Omental fat pad (tissue), 4 donors: Measurements from ENCODE around the gene MOB3B. TPM values are rescaled to one million over a fixed set of nuclear protein-coding genes. Genes with fewer than 3 reads are reported as not detected.

Experiments used
- ATAC-seq: fragments of 150-250 bp; one replicate; pipeline ENCODE4 v1.9.1; 2016; ENCODE audit warnings: mild to moderate bottlenecking, moderate library complexity; ENCODE audit not compliant: low FRiP score
- DNase-seq: peaks from one replicate; pipeline ENCODE4 v3.0.0-alpha.2; 2019; ENCODE audit warnings: low spot score
- total RNA-seq, 4 donors: library from RNA; depleted of rRNA; stranded (reverse); fragments of >200 nt; gene quantifications; one replicate each; pipeline ENCODE4 v1.1.0, GENCODE V29; 2016
- TF ChIP-seq, protein P1 (sequence below), 3 donors: fragments of 450-650 bp; IDR thresholded peaks; one replicate each; pipeline ENCODE4 v1.5.1; 2016 to 2017; ENCODE audit warnings: antibody characterized with exemption in 3 of 3, mild to moderate bottlenecking in 3 of 3, moderate library complexity in 2 of 3

The MOB3B gene
- total RNA-seq, 4 donors from 2014 or later: 7.9 to 11.5 (median 9.4) TPM

DNA sequence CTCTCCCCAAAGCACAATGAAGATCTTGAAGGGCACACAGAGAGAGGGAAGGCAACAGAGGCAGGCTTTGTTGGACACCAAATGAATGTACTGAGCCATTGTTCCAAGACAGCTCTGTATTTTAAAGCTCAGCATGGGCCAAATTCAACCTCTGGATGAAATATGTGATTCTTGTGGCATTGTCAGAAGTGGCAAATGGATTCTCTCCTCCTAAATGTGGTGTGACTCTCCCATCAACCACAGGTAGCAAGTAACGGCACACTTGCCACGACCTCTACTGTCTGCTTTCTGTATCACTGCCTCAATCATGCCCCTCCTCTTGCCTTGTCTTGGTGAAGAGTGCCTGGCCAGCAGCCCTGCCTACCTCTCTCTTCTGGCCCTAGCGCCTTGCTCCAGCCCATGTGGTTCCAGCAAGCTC is 6.1 kb upstream of the MOB3B start:
- TF ChIP-seq, protein P1, sequence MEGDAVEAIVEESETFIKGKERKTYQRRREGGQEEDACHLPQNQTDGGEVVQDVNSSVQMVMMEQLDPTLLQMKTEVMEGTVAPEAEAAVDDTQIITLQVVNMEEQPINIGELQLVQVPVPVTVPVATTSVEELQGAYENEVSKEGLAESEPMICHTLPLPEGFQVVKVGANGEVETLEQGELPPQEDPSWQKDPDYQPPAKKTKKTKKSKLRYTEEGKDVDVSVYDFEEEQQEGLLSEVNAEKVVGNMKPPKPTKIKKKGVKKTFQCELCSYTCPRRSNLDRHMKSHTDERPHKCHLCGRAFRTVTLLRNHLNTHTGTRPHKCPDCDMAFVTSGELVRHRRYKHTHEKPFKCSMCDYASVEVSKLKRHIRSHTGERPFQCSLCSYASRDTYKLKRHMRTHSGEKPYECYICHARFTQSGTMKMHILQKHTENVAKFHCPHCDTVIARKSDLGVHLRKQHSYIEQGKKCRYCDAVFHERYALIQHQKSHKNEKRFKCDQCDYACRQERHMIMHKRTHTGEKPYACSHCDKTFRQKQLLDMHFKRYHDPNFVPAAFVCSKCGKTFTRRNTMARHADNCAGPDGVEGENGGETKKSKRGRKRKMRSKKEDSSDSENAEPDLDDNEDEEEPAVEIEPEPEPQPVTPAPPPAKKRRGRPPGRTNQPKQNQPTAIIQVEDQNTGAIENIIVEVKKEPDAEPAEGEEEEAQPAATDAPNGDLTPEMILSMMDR (IDR thresholded peaks at IDR 0.05): no peak
- ATAC-seq: no peak
- DNase-seq: no peak

DNA sequence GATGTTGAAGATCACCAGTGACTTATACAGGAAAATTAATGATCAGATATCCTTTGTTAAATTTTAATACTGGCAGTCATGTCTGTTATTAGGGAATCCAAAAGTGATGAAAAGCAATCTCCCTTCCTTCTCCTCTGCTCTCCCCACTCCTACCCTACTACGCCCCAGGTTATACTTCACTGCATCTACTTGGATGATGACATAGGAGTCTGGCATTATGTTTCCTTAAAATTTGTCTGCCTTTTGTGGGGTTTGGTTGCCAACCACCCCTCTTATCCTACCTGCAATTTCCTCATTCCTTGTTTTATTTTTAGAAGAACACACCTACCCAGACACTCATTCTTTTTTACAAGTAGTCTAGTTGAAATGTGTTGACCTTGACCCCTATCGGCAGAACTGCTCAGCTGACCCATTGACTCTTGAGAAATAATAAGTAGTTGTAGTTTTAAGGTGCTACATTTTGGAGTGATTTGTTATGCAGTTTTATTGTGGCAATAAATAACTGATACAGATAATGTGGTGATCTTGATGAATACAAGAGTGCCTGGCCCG is 5.1 kb upstream of the MOB3B start:
- TF ChIP-seq, protein P1 (IDR thresholded peaks at IDR 0.05): no peak
- no peak for DNase-seq
- ATAC-seq: no peak

GRCh38 chr9:27534131-27534530 is 4.5 kb upstream of the MOB3B start:
- TF ChIP-seq, protein P1 (IDR thresholded peaks at IDR 0.05): no peak
- no peak for DNase-seq

GRCh38 chr9:27533311-27533710 is 3.7 kb upstream of the MOB3B start:
- TF ChIP-seq, protein P1 (IDR thresholded peaks at IDR 0.05): no peak
- no peak for ATAC-seq
- no peak for DNase-seq

More at GRCh38 chr9:27534131-27534530, 4.5 kb upstream of the MOB3B start:
- ATAC-seq: no peak

GRCh38 chr9:27532046-27532445 is 2.4 kb upstream of the MOB3B start:
- no peak for DNase-seq
- TF ChIP-seq, protein P1 (IDR thresholded peaks at IDR 0.05): no peak

DNA sequence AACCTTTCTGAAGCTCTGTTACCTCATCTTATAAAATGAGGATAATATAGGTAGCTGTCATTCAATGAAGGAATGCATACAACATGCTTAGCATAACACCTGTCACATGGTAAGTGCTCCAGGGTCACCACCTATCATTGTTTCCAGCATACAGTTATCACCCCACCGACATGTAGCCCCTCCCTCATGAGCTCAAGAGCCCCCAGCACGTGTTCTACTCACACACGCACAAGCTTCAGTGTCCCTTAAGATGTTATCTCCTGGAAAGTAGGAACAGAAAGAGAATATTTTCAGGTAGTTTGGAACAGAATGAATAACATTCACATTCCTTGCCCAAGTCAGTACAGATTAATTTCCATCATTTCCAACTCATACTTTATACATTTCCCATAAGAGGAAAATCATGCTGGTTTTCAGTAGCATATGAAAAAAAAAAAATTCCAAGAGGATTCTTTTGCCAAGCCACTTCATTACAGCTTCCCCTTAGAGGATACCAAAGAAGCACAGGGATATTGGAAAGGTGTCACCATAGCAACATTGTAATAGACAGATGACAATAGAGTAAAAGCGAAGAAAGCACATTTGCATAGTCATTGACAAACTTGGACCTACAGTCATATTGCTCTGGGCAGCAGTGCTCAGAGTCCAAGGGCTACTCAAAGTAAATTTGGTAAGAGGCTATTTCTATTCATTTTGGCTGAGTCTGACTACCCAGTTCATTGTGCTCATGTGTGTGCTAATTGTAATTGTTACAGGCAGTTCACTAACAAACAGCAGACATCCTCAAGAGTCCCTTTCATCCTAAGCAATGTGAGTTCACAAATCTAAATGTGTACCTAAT is 1.5 kb upstream of the MOB3B start:
- TF ChIP-seq, protein P1 (IDR thresholded peaks at IDR 0.05): no peak
- no peak for DNase-seq
- ATAC-seq: no peak

More at GRCh38 chr9:27532046-27532445, 2.4 kb upstream of the MOB3B start:
- no peak for ATAC-seq
